Measurements from ENCODE around the gene STBD1. TPM values are rescaled to one million over a fixed set of nuclear protein-coding genes. Genes with fewer than 3 reads are reported as not detected.
"Not testable (repeated sequence)": the region's sequence is repeated elsewhere in the genome, so short reads cannot be mapped to it uniquely, and the experiment has no call there.

Gene STBD1
- polyA plus RNA-seq, 2 donors, result 0.71 to 2.7 TPM

DNA sequence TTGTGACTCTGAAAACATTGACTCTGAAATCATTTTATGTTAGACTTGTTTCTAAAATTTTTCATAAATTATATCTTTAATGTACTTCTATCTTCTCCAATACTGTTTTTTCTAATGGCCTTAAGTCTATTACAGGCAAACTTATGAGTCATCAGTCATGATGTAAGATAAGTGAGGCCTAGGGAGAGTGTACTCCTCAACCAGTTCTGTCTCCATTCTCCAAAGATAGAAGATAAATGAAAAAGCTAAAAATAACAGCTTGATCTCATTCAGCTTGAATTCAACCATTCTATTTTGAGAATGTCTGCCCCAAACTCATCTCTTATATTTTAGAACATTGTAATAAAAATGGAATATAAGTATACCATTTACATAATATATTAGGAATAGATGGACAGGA is 34.5 kb downstream of the STBD1 start:
- H3K9me3 ChIP-seq (ENCODE audit: control insufficient read depth in 2 of 2, insufficient read depth in 1 of 2, low read depth in 1 of 2, low read length in 1 of 2), result no peaks in the 10 kb centered on the region
- no peaks in the 10 kb centered on the region for H3K4me1 ChIP-seq (ENCODE audit: control insufficient read depth in 2 of 2, insufficient read depth in 2 of 2, low read length in 1 of 2)
- H3K27me3 ChIP-seq (ENCODE audit: control insufficient read depth in 1 of 2, insufficient read depth in 2 of 2, low read length in 2 of 2), result no peaks in the 10 kb centered on the region
- no peak overlapping the region for H3K27ac ChIP-seq (ENCODE audit: low read depth in 2 of 2, low read length in 1 of 2)
- no peaks in the 10 kb centered on the region for H3K36me3 ChIP-seq (ENCODE audit: control insufficient read depth in 2 of 2, insufficient read depth in 2 of 2, low read length in 1 of 2)
- no peak overlapping the region for H3K4me3 ChIP-seq (ENCODE audit: low read depth in 1 of 2, low read length in 2 of 2)

DNA sequence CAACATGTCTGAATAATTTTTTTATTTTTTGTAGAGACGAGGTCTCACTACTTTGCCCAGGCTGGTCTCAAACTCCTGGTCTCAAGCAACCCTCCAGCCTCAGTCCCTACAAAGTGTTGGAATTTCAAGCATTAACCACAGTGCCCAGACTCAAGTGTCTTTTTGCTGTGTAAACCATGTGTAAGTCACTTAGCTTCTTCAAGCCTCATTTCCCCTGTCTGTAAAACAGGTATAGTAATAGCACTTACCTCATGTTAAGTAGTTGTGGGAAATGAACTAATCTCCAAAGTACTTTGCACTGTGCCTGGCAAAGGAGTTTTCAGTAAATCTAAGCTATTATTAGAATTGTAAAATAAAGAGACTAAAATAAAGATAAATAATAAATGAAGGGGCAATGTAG is 35.7 kb downstream of the STBD1 start:
- no peaks in the 10 kb centered on the region for H3K36me3 ChIP-seq (ENCODE audit: control insufficient read depth in 2 of 2, insufficient read depth in 2 of 2, low read length in 1 of 2)
- H3K4me1 ChIP-seq (ENCODE audit: control insufficient read depth in 2 of 2, insufficient read depth in 2 of 2, low read length in 1 of 2), result no peaks in the 10 kb centered on the region
- H3K4me3 ChIP-seq (ENCODE audit: low read depth in 1 of 2, low read length in 2 of 2), result no peak overlapping the region
- H3K9me3 ChIP-seq (ENCODE audit: control insufficient read depth in 2 of 2, insufficient read depth in 1 of 2, low read depth in 1 of 2, low read length in 1 of 2), result no peaks in the 10 kb centered on the region
- 91 to 96% methylated on average over 1 of the region's 1 CpG for WGBS, 2 donors
- no peaks in the 10 kb centered on the region for H3K27me3 ChIP-seq (ENCODE audit: control insufficient read depth in 1 of 2, insufficient read depth in 2 of 2, low read length in 2 of 2)
- no peak overlapping the region for H3K27ac ChIP-seq (ENCODE audit: low read depth in 2 of 2, low read length in 1 of 2)

DNA sequence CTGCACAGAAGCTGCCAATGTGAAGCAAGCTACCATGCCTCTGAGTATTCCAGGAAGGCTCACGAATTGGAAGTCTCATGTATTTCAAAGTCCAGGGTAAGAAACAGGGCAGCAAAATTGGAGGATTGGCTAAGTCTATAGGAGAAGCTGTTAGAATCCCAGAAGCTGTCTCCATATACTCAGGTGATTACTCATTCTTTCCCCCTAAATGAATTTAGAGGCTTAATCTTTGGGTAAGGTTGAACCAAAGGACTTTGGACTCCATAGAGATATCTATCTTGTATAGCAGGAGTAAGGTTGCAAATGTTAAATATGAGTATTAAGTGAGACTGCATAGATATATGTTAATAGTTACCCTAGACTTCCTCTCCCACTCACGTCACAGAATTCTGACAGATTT is 36.3 kb downstream of the STBD1 start:
- 60 to 72% methylated on average over 2 of the region's 2 CpGs for WGBS, 2 donors
- no peaks in the 10 kb centered on the region for H3K27me3 ChIP-seq (ENCODE audit: control insufficient read depth in 1 of 2, insufficient read depth in 2 of 2, low read length in 2 of 2)
- H3K4me1 ChIP-seq (ENCODE audit: control insufficient read depth in 2 of 2, insufficient read depth in 2 of 2, low read length in 1 of 2), result no peaks in the 10 kb centered on the region
- no peaks in the 10 kb centered on the region for H3K36me3 ChIP-seq (ENCODE audit: control insufficient read depth in 2 of 2, insufficient read depth in 2 of 2, low read length in 1 of 2)
- H3K9me3 ChIP-seq (ENCODE audit: control insufficient read depth in 2 of 2, insufficient read depth in 1 of 2, low read depth in 1 of 2, low read length in 1 of 2), result no peaks in the 10 kb centered on the region
- no peak overlapping the region for H3K4me3 ChIP-seq (ENCODE audit: low read depth in 1 of 2, low read length in 2 of 2)
- H3K27ac ChIP-seq (ENCODE audit: low read depth in 2 of 2, low read length in 1 of 2), result no peak overlapping the region

DNA sequence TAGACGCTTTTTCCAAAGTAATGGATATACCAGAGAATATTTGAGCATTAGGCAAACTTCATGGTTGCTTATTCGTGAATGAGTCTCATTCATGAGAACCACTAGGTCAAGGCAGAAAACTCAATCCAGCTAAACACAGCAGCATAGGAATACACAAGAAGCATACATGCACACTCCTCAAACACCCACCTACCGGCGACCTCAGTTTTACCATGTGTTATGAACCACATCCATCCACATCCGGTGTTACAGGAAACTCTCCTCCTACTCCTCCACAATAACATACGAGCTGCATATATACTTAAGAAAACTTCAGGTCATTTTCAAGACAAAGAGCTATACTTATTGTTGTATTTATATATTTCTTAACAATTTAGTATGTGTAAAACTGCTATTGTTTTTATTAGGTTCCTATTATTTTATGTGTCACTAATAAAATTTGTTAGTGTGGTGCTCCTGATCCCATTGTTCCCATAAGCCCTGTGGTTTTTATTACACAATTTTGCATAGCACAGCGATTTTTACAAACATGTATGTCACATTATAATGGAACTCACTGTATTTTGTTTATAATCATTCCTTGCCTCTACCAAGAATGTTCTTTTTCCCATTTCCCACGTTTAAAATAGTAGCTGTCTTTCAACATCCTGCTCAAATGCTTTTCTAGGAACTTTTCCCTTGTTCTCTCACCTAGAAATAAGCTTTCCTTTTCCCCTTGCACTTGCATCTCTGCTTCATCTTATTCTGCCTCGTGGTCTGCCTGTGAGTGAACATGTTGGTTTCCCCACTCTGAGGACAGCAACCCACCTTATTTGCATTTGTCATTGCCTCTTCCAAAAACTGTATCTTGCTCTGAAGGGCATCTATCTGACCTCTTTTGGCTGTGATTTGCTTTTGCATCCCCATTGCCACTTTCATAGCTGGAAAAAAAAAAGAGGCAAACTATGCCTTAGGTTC is 48.3 kb downstream of the STBD1 start:
- Histone ChIP-seq H3K27ac (ENCODE audit: low read depth in 2 of 2, low read length in 1 of 2) (no peak overlapping the region), H3K4me1 (ENCODE audit: control insufficient read depth in 2 of 2, insufficient read depth in 2 of 2, low read length in 1 of 2) (no peaks in the 10 kb centered on the region), H3K36me3 (ENCODE audit: control insufficient read depth in 2 of 2, insufficient read depth in 2 of 2, low read length in 1 of 2) (no peaks in the 10 kb centered on the region), H3K4me3 (ENCODE audit: low read depth in 1 of 2, low read length in 2 of 2) (no peak overlapping the region), H3K9me3 (ENCODE audit: control insufficient read depth in 2 of 2, insufficient read depth in 1 of 2, low read depth in 1 of 2, low read length in 1 of 2) (peaks cover under 1% of the 10 kb centered on the region in 2 donors), H3K27me3 (ENCODE audit: control insufficient read depth in 1 of 2, insufficient read depth in 2 of 2, low read length in 2 of 2) (no peaks in the 10 kb centered on the region)
- 63 to 68% methylated on average over 9 of the region's 9 CpGs for WGBS, 2 donors

DNA sequence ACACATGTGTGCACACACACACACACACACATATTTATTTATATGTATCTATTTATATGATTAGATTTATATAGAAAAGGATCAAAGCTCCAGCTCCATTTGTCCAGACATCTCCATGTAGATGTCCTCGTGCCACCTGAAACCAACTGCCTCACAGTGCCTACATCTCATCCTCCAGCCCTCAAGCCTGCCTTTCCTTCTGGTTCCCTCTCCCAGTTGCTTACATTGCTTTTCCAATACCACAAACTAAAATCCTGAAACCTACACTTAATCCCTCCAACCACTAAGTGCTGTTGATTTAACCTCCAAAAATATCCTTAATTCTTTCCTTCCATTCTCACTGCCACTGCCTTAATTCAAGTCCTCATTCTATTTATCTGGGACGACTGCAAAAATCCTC is 51.4 kb downstream of the STBD1 start:
- no peak overlapping the region for H3K27ac ChIP-seq (ENCODE audit: low read depth in 2 of 2, low read length in 1 of 2)
- 77 to 85% methylated on average over 2 of the region's 2 CpGs for WGBS, 2 donors

DNA sequence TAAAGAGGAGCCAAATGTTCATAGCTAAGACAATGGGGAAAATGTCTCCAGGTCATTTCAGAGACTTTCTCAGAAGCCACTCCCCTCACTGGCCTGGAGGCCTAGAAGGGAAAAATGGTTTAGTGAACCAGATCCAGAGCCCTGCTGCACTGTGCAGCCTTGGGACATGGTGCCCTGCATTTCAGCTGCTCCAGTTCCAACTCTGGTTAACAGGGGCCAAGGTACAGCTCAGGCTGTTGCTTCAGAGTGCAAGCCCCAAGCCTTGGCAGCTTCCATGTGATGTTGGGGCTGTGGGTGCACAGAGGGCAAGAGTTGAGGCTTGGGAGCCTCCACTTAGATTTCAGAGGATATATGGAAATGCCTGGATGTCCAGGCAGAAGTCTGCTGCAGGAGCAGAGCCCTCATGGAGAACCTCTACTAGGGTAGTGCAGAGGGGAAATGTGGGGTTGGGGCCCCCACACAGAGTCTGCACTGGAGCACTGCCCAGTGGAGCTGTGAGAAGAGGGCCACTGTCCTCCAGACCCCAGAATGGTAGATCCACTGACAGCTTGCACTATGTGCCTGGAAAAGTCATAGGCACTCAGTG is 53.4 kb downstream of the STBD1 start:
- not testable (repeated sequence) for H3K4me1 ChIP-seq (ENCODE audit: control insufficient read depth in 2 of 2, insufficient read depth in 2 of 2, low read length in 1 of 2); H3K27me3 ChIP-seq (ENCODE audit: control insufficient read depth in 1 of 2, insufficient read depth in 2 of 2, low read length in 2 of 2); H3K4me3 ChIP-seq (ENCODE audit: low read depth in 1 of 2, low read length in 2 of 2); H3K36me3 ChIP-seq (ENCODE audit: control insufficient read depth in 2 of 2, insufficient read depth in 2 of 2, low read length in 1 of 2); H3K9me3 ChIP-seq (ENCODE audit: control insufficient read depth in 2 of 2, insufficient read depth in 1 of 2, low read depth in 1 of 2, low read length in 1 of 2); H3K27ac ChIP-seq (ENCODE audit: low read depth in 2 of 2, low read length in 1 of 2)

More for the DNA sequence above, 51.4 kb downstream of the STBD1 start:
- no peaks in the 10 kb centered on the region for H3K27me3 ChIP-seq (ENCODE audit: control insufficient read depth in 1 of 2, insufficient read depth in 2 of 2, low read length in 2 of 2)
- H3K36me3 ChIP-seq (ENCODE audit: control insufficient read depth in 2 of 2, insufficient read depth in 2 of 2, low read length in 1 of 2), result no peaks in the 10 kb centered on the region
- no peaks in the 10 kb centered on the region for H3K4me1 ChIP-seq (ENCODE audit: control insufficient read depth in 2 of 2, insufficient read depth in 2 of 2, low read length in 1 of 2)
- no peak overlapping the region for H3K4me3 ChIP-seq (ENCODE audit: low read depth in 1 of 2, low read length in 2 of 2)
- H3K9me3 ChIP-seq (ENCODE audit: control insufficient read depth in 2 of 2, insufficient read depth in 1 of 2, low read depth in 1 of 2, low read length in 1 of 2), result peaks cover 3 to 5% of the 10 kb centered on the region in 2 donors

Other genes starting within 250 kb of the STBD1 start
- under 1 TPM; 0.29 to 0.31 TPM for gene ART3, start 232.0 kb upstream of the STBD1 start, polyA plus RNA-seq
- 10 to 100 TPM; 18.0 to 18.4 TPM for gene NUP54, start 158.3 kb upstream of the STBD1 start, polyA plus RNA-seq
- gene SCARB2, start 92.9 kb upstream of the STBD1 start, polyA plus RNA-seq, result 10 to 100 TPM; 21.7 to 26.3 TPM
- under 1 TPM; 0.47 to 0.71 TPM for gene FAM47E, start 55.0 kb upstream of the STBD1 start, polyA plus RNA-seq
- gene CCDC158, start 114.4 kb downstream of the STBD1 start, polyA plus RNA-seq, result under 1 TPM; 0.01 to 0.02 TPM
- gene SHROOM3, start 128.5 kb downstream of the STBD1 start, polyA plus RNA-seq, result 10 to 100 TPM; 14.2 to 15.3 TPM

All from esophagus (tissue), 2 donors.